ENCODE data around the gene INSYN2B. TPM values are rescaled to one million over a fixed set of nuclear protein-coding genes. Genes with fewer than 3 reads are reported as not detected.

INSYN2B gene
- total and polyA plus RNA-seq, 2 of the 8 experiments (the other 6 are each of a cell fraction or from before 2014, with no cell fraction given): not detected

- no peak for TF ChIP-seq CBX5 (IDR thresholded peaks at IDR 0.05; ENCODE audit: low read depth, low read length)
Observed at GRCh38 chr5:169867347-169867746, 112.9 kb downstream of the INSYN2B start (continued).
